BJ (cell line): Measurements from ENCODE around the gene PLXNB2. TPM values are rescaled to one million over a fixed set of nuclear protein-coding genes. Genes with fewer than 3 reads are reported as not detected.

Experiments used
- CTCF ChIA-PET: fragments of 350-600 bp; formaldehyde crosslinking; extraction: SDS; loops from one replicate; lab custom pipeline; 2021; ENCODE audit warnings: antibody characterized with exemption, inconsistent platforms; lab: Yijun Ruan, JAX
- POLR2A ChIA-PET: fragments of 300-600 bp; sonication (Branson Sonifier 250); formaldehyde crosslinking; extraction: SDS; loops from one replicate; lab custom pipeline; 2021; ENCODE audit warnings: antibody characterized with exemption; lab: Charles Lee
- DNase-seq: peaks from one replicate; pipeline ENCODE4 v3.0.0-alpha.2; 2011; ENCODE audit warnings: low read depth
- H3K27me3 ChIP-seq: 2 replicates; pipeline ENCODE4 v1.6.0; 2011; ENCODE audit warnings: low read length; ENCODE audit not compliant: control insufficient read depth, insufficient read depth
- H3K36me3 ChIP-seq: 2 replicates; pipeline ENCODE4 v1.5.1; 2011; ENCODE audit warnings: low read length; ENCODE audit not compliant: control insufficient read depth, insufficient read depth
- H3K4me3 ChIP-seq: 2 replicates; pipeline ENCODE4 v1.5.1; 2011; ENCODE audit warnings: low read depth, mild to moderate bottlenecking, control low read depth, low read length
- polyA plus RNA-seq: library from polyadenylated mRNA; depleted of rRNA; stranded (reverse); fragments of >200 nt; gene quantifications from 2 replicates; pipeline ENCODE4 v1.2.3, GENCODE V29; 2011
- TF ChIP-seq, protein P1 (sequence below): IDR thresholded peaks from 2 replicates; pipeline ENCODE4 v1.5.1; 2011; ENCODE audit warnings: low read depth, mild to moderate bottlenecking, control low read depth, inconsistent platforms, low read length, moderate library complexity; ENCODE audit not compliant: insufficient read depth

PLXNB2 gene
- polyA plus RNA-seq, 1 experiment: 143 TPM

DNA sequence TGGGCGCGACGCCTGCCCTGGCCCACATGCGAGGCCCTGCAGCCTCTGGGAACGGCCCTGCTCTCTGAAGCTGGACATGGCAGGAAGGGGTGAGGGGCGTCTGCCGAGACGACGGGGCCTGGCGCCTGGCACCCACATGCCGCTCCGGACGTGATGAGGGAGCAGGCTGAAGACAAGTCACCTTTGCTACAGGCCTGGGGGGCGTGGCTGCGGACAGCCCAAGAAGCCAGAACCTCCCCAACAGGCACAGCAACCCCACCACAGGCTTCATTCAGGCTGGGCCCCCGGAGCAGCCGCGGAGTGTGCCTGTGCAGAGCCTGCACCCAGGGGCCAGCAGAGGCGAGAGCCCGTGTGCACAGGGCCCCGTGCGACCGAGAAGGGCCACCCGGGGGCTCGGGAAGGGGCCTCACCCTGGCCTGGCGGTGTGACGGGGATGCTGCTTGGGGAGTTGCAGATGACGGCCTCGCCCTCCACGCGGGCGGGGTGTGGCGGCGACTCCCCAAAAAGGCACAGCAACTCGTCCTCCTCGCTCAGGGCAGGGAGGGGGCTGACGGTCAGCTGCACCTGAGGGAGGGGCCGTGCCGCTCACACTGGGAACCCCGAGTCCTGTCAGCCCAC lies 20.6 kb downstream of the PLXNB2 start:
- DNase-seq: no peak
- POLR2A ChIA-PET: no interaction called here
- no peaks in the 10 kb centered on the region for H3K27me3 ChIP-seq
- CTCF ChIA-PET: no interaction called here
- TF ChIP-seq, protein P1, sequence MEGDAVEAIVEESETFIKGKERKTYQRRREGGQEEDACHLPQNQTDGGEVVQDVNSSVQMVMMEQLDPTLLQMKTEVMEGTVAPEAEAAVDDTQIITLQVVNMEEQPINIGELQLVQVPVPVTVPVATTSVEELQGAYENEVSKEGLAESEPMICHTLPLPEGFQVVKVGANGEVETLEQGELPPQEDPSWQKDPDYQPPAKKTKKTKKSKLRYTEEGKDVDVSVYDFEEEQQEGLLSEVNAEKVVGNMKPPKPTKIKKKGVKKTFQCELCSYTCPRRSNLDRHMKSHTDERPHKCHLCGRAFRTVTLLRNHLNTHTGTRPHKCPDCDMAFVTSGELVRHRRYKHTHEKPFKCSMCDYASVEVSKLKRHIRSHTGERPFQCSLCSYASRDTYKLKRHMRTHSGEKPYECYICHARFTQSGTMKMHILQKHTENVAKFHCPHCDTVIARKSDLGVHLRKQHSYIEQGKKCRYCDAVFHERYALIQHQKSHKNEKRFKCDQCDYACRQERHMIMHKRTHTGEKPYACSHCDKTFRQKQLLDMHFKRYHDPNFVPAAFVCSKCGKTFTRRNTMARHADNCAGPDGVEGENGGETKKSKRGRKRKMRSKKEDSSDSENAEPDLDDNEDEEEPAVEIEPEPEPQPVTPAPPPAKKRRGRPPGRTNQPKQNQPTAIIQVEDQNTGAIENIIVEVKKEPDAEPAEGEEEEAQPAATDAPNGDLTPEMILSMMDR: no peak
- H3K4me3 ChIP-seq: no peak overlapping the region
- peaks cover 68% of the 10 kb centered on the region for H3K36me3 ChIP-seq

DNA sequence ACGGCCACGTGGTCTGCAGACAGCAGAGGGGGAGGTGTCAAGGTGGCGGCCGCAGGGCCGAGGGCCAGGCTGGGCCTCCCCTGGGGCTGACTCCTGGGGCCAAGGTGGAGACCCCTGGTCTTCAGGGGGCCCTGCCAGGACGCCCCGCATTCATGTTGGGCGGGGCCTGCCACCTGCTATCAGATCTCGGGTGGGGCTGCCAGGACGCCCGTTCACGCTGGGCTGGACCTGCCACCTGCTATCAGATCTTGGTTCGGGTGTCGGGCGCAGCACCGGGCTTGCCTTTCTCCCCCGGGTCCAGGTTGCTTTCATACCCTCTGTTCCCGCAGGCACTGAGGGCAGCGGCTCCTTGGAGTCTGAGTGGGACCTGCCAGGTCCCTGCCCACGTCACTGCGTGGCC lies 21.2 kb downstream of the PLXNB2 start:
- Histone ChIP-seq H3K4me3 (no peak overlapping the region), H3K27me3 (no peaks in the 10 kb centered on the region), H3K36me3 (peaks cover 72% of the 10 kb centered on the region)
- TF ChIP-seq, protein P1: no peak
- POLR2A ChIA-PET: no interaction called here
- no peak for DNase-seq
- CTCF ChIA-PET: no interaction called here

DNA sequence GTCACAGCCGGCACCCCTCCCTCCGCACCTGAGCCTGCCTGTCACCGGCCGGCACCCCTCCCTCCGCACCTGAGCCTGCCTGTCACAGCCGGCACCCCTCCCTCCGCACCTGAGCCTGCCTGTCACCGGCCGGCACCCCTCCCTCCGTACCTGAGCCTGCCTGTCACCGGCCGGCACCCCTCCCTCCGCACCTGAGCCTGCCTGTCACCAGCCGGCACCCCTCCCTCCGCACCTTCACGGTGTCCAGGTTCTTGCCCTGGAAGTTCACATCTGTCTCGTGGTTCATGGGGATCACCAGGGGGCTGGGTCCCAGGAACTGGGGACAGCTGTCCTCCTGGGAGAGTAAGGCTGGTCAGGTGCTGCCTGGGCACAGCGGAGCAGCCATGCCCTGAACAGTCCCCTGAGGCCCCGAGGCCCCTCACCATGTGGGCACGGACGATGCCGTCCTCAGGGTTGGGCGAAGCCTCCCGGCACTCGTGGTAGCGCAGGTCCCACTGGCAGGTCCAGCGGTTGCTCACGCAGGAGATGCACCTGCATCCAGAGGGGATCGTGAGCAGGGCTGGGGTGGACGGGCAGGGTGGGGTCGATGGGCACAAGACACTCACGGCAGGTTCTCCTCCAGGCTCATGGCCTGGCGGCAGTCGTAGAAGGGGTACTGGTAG lies 21.7 kb downstream of the PLXNB2 start:
- Histone ChIP-seq H3K27me3 (no peaks in the 10 kb centered on the region), H3K36me3 (peaks cover 77% of the 10 kb centered on the region), H3K4me3 (no peak overlapping the region)
- TF ChIP-seq, protein P1: no peak
- ChIA-PET CTCF (no interaction called here), POLR2A (no interaction called here)
- no peak for DNase-seq

DNA sequence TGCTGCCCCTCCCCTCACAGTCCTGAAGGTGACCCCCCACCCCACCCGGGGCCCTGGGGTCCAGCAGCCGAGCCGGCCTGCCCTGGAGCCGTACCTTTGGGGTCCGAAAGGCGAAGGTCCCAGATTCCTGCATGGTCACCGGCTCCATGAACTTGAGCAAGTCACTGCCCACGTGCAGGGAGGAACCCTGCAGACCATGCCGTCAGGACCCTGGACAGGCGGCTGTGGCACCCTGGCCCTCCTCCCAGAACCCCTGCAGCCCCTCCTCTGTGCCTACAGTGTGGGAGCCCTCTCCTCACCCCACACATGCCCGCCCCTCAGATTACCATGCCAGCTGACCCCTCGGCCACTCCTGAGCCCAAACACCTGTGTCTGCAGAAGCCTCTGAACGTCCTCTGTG lies 23.0 kb downstream of the PLXNB2 start:
- no peak for DNase-seq
- Histone ChIP-seq H3K36me3 (peaks cover 78% of the 10 kb centered on the region), H3K4me3 (no peak overlapping the region), H3K27me3 (no peaks in the 10 kb centered on the region)
- CTCF ChIA-PET: no interaction called here
- TF ChIP-seq, protein P1: no peak
- POLR2A ChIA-PET: interaction anchor here (0.5 kb wide), 1 partner anchor 243 kb away, joined by 3 read pairs; no protein-coding TSS in a partner anchor

DNA sequence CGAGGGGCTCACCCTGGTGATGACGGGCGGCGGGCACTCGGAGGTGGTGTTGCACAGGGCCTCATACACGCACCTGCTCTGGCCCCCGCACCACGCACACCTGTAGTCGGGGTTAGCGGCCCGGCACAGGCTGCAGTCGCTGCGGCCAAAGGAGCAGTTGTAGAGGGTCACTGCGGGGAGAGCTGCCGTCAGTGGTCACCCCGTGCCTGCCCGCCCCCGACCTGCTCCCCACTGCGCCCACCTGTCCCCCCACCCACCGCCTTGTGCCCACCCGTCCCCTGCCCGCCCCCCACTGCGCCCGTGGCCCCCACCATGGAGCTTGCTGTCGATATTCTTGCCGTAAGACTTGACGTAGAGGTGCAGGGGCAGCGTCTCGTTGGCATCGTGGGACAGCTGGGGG lies 23.6 kb downstream of the PLXNB2 start:
- CTCF ChIA-PET: no interaction called here
- POLR2A ChIA-PET: no interaction called here
- no peaks in the 10 kb centered on the region for H3K27me3 ChIP-seq
- TF ChIP-seq, protein P1: no peak
- H3K36me3 ChIP-seq: peaks cover 76% of the 10 kb centered on the region
- H3K4me3 ChIP-seq: no peak overlapping the region
- DNase-seq: no peak
